GM12878 (cell line): ENCODE measurements around the gene PCID2.

ENCODE experiments used
- BHLHE40 ChIP-seq, 2 experiments: fragments of 450-650 bp in 1 of 2; IDR thresholded peaks; 2 replicates each; pipeline ENCODE4 v1.6.1; 2011 to 2017; ENCODE audit warnings: low read depth in 2 of 2, borderline replicate concordance in 1 of 2, improper control_type of control experiment in 1 of 2, low read length in 1 of 2, mild to moderate bottlenecking in 1 of 2
- IKZF1 ChIP-seq: fragments of 450-650 bp; conservative IDR thresholded peaks from 2 replicates; pipeline ENCODE4 v1.6.1; 2017; ENCODE audit warnings: antibody characterized with exemption, mild to moderate bottlenecking
- NR2C2 ChIP-seq: IDR thresholded peaks from 2 replicates; pipeline ENCODE4 v1.6.1; 2011; ENCODE audit warnings: borderline replicate concordance, low read depth; ENCODE audit not compliant: control insufficient read depth, insufficient read length
- SP1 ChIP-seq: IDR thresholded peaks from one replicate; pipeline ENCODE4 v1.6.1; 2011; ENCODE audit warnings: low read depth, low read length

DNA sequence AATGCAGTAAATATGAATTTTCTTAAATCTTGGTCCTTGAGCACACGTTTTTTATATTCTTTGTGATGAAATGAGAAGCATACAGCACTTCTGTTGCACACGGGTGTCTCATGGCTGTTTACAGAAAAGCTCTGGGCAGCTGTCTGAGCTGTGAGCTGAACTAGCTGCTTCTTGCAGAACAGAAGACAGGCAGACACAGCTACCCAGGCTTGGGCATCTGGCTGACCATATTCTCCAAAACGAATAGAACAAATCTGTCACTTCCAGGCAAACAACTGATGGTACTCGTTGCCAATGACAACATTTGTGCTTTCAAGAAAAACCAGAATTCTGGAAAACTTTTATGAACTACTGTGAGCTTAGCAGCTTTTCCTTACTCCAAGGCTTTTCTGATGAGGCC, 16.2 kb downstream of the PCID2 start:
- TF ChIP-seq SP1 (no peak), BHLHE40 (IDR thresholded peaks at IDR 0.05; ENCODE audit: borderline replicate concordance in 1 of 2, low read depth in 2 of 2, low read length in 1 of 2) (no peak), IKZF1 (no peak), NR2C2 (no peak)
